Glutamatergic neuron (in vitro differentiated cells): ENCODE data around the gene RPL34. TPM values are rescaled to one million over a fixed set of nuclear protein-coding genes. Genes with fewer than 3 reads are reported as not detected.

Experiments used
- DNase-seq: peaks from one replicate; pipeline ENCODE4 v3.0.0; 2022
- H3K27ac Mint-ChIP-seq: one replicate; pipeline ENCODE4 v1.8.0; 2020; ENCODE audit warnings: mild to moderate bottlenecking, mixed read lengths, inconsistent platforms; ENCODE audit not compliant: unreplicated experiment
- H3K27me3 Mint-ChIP-seq: one replicate; pipeline ENCODE4 v1.8.0; 2020; ENCODE audit warnings: mild to moderate bottlenecking, moderate library complexity, mixed read lengths, inconsistent platforms; ENCODE audit not compliant: unreplicated experiment
- H3K36me3 Mint-ChIP-seq: one replicate; pipeline ENCODE4 v1.8.0; 2020; ENCODE audit warnings: mild to moderate bottlenecking, mixed read lengths, inconsistent platforms; ENCODE audit not compliant: unreplicated experiment
- H3K4me1 Mint-ChIP-seq: one replicate; pipeline ENCODE4 v1.8.0; 2020; ENCODE audit warnings: mild to moderate bottlenecking, low read depth, mixed read lengths, inconsistent platforms; ENCODE audit not compliant: unreplicated experiment
- H3K4me3 Mint-ChIP-seq: one replicate; pipeline ENCODE4 v1.8.0; 2020; ENCODE audit warnings: mild to moderate bottlenecking, mixed read lengths, inconsistent platforms; ENCODE audit not compliant: unreplicated experiment
- H3K9me3 Mint-ChIP-seq: one replicate; pipeline ENCODE4 v1.8.0; 2020; ENCODE audit warnings: mild to moderate bottlenecking, moderate library complexity, mixed read lengths, inconsistent platforms; ENCODE audit not compliant: unreplicated experiment
- total RNA-seq: library from RNA; stranded (reverse); fragmentation: NEBNext Ultra II Directional; extraction: Animal tissue kit (Norgen Biotek cat#: 25700); gene quantifications from one replicate; pipeline ENCODE4 v1.2.1, GENCODE V29; 2021; ENCODE audit not compliant: unreplicated experiment
- TF ChIP-seq, protein P1 (sequence below): fragments of 200-600 bp; sonication (generic); IDR thresholded peaks from one replicate; pipeline ENCODE4 v1.5.0; 2021; ENCODE audit not compliant: partially characterized antibody, unreplicated experiment

The RPL34 gene
- total RNA-seq, 1 donor from 2014 or later: 724 TPM

DNA sequence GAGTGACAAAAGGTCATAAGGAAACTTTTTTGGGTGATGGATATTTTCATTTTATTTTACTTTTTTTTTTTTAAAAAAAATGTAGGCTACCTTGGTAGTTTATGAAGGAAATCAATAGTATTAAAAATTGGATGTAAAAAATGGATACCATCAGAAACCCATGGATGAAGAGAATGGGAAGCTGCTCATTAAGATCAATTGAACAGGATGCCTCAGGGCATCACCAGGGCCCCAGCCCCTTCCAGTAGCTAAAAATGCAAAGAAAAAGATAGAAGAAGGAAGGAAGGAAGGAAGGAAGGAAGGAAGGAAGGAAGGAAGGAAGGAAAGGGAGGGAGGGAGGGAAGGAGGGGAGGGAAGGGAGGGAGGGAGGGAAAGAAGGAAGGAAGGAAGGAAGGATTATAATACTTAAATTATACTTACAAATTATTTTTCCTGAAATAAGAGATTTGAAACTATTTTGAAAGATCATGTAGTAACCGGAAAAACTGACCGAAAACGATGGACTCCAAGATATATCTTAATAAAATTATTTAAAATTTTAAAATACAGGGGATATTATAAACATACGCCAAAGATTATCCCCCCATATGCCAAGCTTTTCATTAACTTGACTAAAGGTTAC lies 54.1 kb downstream of the RPL34 start:
- TF ChIP-seq, protein P1, sequence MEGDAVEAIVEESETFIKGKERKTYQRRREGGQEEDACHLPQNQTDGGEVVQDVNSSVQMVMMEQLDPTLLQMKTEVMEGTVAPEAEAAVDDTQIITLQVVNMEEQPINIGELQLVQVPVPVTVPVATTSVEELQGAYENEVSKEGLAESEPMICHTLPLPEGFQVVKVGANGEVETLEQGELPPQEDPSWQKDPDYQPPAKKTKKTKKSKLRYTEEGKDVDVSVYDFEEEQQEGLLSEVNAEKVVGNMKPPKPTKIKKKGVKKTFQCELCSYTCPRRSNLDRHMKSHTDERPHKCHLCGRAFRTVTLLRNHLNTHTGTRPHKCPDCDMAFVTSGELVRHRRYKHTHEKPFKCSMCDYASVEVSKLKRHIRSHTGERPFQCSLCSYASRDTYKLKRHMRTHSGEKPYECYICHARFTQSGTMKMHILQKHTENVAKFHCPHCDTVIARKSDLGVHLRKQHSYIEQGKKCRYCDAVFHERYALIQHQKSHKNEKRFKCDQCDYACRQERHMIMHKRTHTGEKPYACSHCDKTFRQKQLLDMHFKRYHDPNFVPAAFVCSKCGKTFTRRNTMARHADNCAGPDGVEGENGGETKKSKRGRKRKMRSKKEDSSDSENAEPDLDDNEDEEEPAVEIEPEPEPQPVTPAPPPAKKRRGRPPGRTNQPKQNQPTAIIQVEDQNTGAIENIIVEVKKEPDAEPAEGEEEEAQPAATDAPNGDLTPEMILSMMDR: no peak
- Mint-ChIP-seq H3K36me3 (no peaks in the 10 kb centered on the region), H3K4me3 (no peak overlapping the region), H3K9me3 (no peaks in the 10 kb centered on the region), H3K27ac (no peak overlapping the region), H3K27me3 (no peaks in the 10 kb centered on the region), H3K4me1 (no peaks in the 10 kb centered on the region)
- DNase-seq: no peak

Other genes starting within 250 kb of the RPL34 start
- 42.8 TPM for gene OSTC, start 30.0 kb downstream of the RPL34 start, total RNA-seq
- gene ETNPPL, start 142.5 kb downstream of the RPL34 start, total RNA-seq: not detected